Measurements from ENCODE around the gene SH3GL1.
"Not testable (repeated sequence)": the region's sequence is repeated elsewhere in the genome, so short reads cannot be mapped to it uniquely, and the experiment has no call there.

Gene SH3GL1

GRCh38 chr19:4347521-4347920 lies 52.8 kb downstream of the SH3GL1 start:
- DNase-seq (ENCODE audit: insufficient read length, low spot score): no peak
- FAIRE-seq: no peak

DNA sequence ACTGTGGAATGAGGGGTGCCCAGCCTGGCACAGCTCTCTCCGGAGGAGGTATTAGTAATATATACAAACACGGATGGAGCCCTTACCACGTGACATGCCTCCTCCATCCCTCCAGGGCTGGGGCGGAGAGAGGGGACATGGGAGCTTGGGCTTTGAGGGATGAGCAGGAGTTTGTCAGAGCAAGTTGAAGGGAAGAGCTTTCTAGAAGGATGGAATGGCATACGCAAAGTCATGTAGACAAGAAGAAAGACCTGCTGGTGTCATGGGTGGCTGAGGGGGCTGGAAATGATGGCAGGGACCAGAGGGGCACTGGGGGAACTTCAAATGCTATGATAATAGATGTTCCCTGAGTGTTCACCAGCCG lies 54.3 kb downstream of the SH3GL1 start:
- FAIRE-seq: no peak
- DNase-seq (ENCODE audit: insufficient read length, low spot score): no peak

GRCh38 chr19:4345342-4346019 lies 54.9 kb downstream of the SH3GL1 start:
- DNase-seq (ENCODE audit: insufficient read length, low spot score) (no peak), FAIRE-seq (no peak)

GRCh38 chr19:4343370-4344307 lies 56.7 kb downstream of the SH3GL1 start, which contains the start of gene MPND:
Gene MPND (plus strand): TSS chr19:4343562. CDS start chr19:4343594, 32 bp downstream.
- FAIRE-seq: peak; percentile 26
- peak; percentile 91 for DNase-seq (ENCODE audit: insufficient read length, low spot score)

GRCh38 chr19:4342615-4343369 lies 57.6 kb downstream of the SH3GL1 start:
- FAIRE-seq: peak; percentile 99
- peak; percentile 89 for DNase-seq (ENCODE audit: insufficient read length, low spot score)

DNA sequence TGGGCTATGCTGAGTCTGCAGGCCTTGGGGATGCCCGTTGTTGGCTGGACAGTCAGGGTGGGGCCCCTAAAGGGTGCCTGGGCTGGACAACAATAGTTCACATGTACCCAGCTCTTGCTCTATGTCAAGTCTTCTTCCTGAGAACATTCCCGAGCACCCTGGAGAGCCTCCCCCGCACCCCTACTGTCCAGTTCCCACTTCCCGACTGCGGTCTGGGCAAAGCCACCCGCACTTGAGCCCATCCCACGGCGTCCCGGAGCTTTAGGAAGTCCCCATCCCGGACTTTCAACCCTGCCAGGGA lies 58.1 kb downstream of the SH3GL1 start:
- no peak for FAIRE-seq

GRCh38 chr19:4338441-4339355 lies 61.6 kb downstream of the SH3GL1 start, which contains the start of gene STAP2:
Gene STAP2 (minus strand): TSS chr19:4338827. CDS start chr19:4338753, 74 bp downstream.
- DNase-seq (ENCODE audit: insufficient read length, low spot score): peak; percentile 13
- peak; percentile 49 for FAIRE-seq

More for the DNA sequence above, 58.1 kb downstream of the SH3GL1 start:
- DNase-seq (ENCODE audit: insufficient read length, low spot score): no peak

DNA sequence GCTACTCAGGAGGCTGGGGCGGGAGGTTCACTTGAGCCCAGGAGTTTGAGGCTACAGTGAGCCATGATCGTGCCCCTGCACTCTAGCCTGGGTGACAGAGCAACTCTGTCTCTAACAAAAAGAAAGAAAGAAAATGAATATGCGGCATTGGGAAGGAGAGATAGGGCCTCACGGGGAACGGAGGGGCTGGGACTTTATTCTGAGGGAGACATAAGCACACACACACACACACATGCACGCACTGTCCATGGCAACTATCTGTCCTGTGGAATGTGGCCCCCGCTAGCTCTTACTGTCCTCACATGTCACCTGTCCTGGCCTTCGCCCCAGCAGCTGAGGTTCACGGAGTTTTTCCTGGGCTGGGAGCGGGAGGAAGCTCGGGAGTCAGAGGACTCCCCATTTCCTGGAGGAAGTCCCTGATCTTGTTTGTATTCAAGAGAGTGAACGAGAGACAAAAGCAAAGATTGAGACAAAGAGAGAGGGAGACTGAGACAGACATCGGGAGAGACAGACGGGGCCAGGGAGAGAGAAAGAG lies 62.4 kb downstream of the SH3GL1 start:
- FAIRE-seq: peak; percentile 53

DNA sequence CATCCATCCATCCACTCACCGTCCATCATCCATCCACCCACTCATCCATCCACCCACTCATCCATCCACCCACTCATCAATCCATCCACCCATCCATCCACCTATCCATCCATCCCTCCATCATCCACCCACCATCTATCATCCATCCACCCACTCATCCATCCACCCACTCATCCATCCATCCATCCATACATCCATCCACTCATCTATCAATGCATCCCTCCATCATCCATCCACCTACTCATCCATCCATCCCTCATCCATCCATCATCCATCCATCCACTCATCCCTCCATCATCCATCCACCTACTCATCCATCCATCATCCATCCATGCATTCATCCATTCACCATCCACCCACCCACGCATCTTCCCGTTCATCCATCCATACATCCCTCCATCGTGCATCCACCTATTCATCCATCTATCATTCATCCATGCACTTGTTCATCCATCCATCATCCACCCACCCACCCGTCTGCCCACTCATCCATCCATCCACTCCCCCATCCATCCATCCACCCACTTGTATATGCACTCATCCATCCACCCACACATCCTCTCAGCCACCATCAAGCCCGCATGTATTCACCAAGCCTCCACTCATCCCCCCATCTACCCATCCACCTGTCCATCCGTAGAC lies 65.3 kb downstream of the SH3GL1 start:
- no peak for DNase-seq (ENCODE audit: insufficient read length, low spot score)
- no peak for FAIRE-seq

More for the DNA sequence above, 62.4 kb downstream of the SH3GL1 start:
- DNase-seq (ENCODE audit: insufficient read length, low spot score): no peak

DNA sequence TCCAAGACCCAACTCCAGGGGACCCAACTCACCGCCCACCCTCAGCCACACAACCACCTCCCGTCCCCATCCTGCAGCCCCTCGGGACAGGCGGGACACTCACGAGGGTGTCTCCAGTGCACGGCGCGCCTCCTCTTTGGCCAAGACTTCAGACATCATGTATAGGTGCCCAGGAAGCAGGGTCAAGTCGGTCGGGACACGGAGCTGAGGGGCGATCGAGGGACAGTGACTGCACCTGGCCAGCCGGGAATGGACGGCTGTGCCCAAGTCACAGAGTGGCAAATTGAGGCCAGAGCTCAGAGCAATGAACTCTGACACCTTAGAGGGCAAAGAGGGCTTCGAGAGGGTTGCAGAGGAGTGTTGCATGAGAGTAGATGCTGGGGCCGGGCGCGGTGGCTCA lies 70.5 kb downstream of the SH3GL1 start:
- no peak for FAIRE-seq
- no peak for DNase-seq (ENCODE audit: insufficient read length, low spot score)

DNA sequence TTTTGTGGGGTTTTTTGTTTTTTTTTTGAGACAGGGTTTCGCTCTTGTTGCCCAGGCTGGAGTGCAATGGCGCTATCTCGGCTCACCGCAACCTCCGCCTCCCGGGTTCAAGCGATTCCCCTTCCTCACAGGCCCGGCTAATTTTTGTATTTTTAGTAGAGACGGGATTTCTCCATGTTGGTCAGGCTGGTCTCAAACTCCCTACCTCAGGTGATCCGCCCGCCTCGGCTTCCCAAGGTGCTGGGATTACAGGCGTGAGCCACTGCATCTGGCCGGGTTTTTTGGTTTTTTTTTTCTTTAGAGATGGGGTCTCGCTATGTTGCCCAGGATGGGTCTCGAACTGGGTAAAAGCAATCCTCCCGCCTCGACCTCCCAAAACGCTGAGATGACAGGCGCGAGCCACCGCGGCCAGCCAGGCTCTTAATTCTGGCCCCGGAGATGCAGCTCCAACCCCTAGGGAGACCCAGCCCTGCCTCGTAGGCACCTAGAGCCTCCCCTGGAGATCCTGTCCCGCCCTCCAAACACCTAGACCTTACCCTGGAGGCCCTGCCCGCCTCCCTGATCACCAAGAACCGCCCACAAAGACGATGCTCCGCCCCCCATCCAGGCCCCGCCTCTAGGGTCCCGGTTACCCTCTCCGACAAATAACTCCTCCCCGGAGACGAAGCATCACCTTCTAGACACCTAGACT lies 71.2 kb downstream of the SH3GL1 start:
- not testable (repeated sequence) for DNase-seq (ENCODE audit: insufficient read length, low spot score)

DNA sequence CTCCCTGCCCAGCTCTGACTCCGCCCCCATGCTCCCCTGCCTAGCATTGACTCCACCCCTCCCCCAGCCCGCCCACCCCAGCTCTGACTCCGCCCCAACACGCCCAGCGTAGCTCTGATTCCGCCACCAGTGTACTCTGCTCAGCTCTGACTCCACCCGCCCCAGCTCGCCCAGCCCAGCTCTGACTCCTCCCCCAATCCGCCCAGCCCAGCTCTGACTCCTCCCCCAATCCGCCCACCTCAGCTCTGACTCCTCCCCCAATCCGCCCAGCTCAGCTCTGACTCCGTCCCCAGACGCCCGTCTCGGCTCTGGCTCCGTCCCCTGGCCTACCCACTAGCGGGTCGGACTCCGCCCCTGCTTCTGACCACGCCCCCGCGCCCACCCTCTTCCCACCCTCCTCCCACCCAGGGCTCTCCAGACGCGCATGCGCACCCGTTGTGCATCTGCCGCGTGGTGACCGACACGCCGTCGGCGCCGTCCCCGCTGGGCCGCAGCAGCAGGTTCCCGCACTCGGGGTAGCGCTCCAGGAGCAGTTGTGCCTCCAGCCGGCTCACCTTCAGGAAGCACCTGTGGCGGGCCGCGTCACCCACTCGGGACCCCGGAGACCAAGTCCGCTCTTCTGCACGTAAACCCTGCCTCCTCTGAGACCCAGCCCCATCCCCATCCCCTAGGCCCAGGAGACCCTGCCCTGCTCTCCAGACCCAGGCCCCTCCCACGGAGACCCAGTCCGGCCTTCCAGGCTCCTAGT lies 71.9 kb downstream of the SH3GL1 start:
- FAIRE-seq (peak; percentile 97), DNase-seq (ENCODE audit: insufficient read length, low spot score) (peak; percentile 88)

More for the DNA sequence above, 71.2 kb downstream of the SH3GL1 start:
- FAIRE-seq: peak; percentile 91

- FAIRE-seq (no peak), DNase-seq (ENCODE audit: insufficient read length, low spot score) (no peak)
Measured at GRCh38 chr19:4327877-4328242, 72.5 kb downstream of the SH3GL1 start.

- DNase-seq (ENCODE audit: insufficient read length, low spot score): no peak
- peak; percentile 77 for FAIRE-seq
Measured at GRCh38 chr19:4327252-4327876, 73.0 kb downstream of the SH3GL1 start.

DNA sequence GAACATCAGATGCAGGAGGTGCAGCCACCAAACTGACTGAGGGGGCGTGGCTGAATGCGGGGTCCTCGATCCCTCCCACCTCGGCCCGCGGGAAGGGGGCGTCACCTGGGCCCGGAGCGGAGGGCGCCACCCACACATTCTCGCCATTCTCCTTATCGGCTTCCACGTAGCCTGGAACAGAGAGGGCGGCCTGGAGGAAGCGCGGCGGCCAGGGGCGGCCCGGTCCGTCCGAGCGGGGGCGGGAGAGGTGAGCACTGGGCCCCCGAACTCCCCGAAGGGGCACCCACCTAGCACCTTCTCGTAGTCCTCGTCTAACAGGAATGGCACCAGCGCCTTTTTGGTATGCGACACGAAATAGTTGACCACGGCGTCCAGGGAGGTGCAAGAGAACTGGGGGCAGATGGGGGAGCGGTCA lies 73.5 kb downstream of the SH3GL1 start:
- FAIRE-seq: no peak
- no peak for DNase-seq (ENCODE audit: insufficient read length, low spot score)

DNA sequence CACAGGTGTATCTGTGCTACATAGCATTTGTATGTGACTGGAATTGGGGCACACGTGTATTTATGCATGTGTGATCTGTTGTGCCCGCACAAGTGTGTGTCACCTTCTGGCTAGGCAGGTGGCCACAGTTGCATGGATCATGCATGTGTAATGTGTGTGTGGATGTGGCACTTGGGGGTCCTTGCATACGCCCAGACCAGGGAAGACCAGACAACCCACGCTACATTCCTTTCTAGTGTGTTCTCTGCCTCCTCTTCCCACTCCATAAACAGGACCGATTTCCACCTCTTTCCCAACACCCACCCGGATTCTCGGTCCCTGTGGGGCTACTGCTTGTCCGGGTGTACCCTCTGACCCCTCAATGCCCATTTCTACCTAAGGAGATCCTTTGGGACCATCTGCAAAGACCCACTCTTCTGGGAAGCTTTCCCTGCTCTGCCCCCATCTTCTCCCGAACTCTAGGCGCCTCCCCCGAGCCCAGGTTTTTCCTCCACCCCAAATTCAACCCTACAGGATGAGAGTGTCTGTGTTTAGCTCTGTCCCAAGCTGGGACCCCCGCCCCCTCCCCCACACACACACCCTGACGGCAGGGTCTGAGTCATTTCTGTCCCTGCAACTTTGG lies 74.0 kb downstream of the SH3GL1 start:
- no peak for FAIRE-seq
- no peak for DNase-seq (ENCODE audit: insufficient read length, low spot score)

DNA sequence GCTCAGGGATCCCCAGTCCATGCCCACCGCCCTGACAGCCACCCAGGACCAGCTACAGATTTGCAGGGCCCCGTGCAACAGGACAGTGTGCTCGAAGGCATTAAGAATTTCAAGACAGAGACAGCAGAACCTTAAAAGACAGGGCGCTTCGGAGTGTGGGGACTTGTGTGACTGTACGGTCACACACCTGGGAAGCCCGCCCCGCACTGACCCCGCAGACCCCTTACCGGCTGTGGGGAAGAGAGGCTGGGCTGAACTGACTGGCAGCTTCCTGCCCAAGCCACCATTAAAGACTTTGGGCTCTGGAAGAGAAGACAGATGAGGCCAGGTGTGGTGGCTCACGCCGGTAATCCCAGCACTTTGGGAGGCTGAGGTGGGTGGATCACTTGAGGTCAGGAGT lies 76.1 kb downstream of the SH3GL1 start:
- FAIRE-seq (no peak), DNase-seq (ENCODE audit: insufficient read length, low spot score) (no peak)
